SK-N-MC (cell line): ENCODE measurements around the gene GJA1.

Experiments
- EZH2 ChIP-seq: fragments of 200-600 bp; sonication (generic); IDR thresholded peaks from one replicate; pipeline ENCODE4 v1.6.1; 2017; ENCODE audit warnings: antibody characterized with exemption
- POLR2AphosphoS5 ChIP-seq: IDR thresholded peaks from 2 replicates; pipeline ENCODE4 v1.6.1; 2012; ENCODE audit warnings: mild to moderate bottlenecking, low read depth, low read length, borderline replicate concordance

DNA sequence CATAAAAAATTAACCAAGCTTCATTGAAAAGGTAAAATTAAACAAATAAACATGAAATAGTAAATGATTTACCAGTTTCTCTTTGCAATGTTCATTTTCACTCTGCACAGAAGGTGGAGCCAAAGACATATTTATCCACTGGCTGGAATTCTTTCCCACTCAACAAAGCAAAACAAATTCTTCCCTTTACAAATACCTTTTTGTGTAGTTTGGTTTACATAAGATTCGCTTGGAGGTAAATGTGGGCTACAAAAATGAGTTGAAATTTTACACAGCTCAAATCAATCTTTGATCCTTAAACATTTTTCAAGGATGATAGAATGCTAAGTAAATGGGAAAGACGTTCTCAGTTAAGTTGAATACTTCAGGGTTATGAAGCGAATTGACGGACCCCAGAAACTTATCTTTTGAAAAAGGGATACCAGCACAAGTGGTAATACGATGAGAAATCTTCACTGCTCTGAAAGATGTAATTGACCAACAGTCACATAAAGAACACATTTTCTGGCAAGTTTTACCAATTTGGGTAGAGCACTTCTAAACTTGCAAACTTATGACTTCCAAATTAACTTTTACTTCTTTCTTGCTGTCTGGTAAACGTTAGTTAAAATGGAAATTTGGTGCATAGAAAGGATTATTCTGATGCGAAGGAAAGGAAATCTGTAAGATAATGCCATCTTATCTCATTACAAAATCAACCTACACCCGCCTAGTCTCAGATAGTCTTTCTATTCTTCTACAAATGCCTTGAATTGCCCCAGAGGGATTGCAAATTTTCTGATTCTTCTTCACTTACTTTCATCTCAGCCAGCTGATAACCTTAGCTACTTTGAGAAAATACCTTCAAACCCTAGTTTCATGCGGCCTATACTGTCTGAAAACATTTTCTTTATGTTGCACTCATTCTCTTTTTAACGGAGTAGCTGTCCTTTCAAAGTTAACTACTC is 4.7 kb upstream of the GJA1 start:
- TF ChIP-seq EZH2 (no peak), POLR2AphosphoS5 (no peak)
